GM19397 (cell line): ENCODE results near the gene GNG11.

Source experiments
- ATAC-seq: cut with Tn5 transposase; IDR thresholded peaks from one replicate; pipeline ENCODE4 v1.9.1; 2021; ENCODE audit warnings: mild to moderate bottlenecking, moderate library complexity; ENCODE audit not compliant: unreplicated experiment

The GNG11 gene

DNA sequence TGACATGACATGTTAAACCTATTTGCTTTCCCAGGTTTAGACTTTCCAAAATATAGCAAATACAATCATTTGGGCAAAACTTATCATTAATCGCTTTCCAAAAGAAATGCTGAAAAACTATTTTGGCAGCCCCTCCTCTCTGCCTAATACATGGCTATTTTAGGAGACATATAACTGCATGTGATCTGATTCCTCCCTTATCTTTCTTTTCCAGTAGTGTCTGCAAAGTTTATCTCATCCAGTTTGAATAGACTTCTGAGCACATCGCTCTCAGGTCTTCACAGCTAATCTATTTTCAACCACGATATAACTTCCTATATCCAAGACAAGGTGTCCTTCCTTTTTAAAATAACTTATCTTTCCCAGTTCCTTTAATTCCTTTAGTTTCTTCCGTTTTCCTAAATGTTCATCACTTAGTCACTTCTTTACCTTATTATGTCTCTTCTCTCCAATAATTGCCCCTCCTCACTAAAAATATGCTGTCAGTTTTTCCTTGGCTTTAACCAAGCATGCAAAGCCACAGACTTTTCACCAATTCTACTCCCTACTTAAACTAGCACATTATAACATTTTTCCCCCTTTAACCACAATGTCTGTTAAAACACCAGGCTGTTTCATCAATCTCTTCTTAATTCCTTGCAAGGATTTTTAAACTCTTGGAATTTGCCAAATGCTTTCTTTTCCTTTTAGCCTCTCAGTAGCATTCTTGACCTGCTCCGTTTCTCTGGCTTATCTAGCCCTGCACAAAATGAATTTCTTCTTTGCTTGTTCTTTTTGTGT, 24.4 kb downstream of the GNG11 start:
- ATAC-seq: no peak

DNA sequence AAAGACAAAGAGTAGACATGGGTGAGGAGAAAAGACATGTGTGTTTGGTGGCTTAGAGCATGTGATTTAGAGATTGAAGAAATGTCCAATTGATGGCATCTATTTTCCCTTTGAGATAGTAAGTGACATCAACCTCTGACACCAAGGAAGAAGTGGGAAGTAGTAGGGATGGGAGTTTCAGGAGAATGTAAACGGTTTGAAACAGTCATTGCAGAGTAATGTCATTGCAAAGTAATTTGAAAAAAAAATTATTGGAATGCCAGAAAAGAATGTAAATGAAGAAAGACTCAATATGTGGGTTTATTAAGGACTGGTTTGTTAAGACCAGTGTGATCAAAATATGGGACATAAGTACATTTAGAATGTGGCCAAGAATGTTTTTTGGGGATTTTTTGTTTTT, 26.6 kb downstream of the GNG11 start:
- ATAC-seq: no peak

GRCh38 chr7:93948873-93949272, 27.3 kb downstream of the GNG11 start:
- ATAC-seq: no peak

DNA sequence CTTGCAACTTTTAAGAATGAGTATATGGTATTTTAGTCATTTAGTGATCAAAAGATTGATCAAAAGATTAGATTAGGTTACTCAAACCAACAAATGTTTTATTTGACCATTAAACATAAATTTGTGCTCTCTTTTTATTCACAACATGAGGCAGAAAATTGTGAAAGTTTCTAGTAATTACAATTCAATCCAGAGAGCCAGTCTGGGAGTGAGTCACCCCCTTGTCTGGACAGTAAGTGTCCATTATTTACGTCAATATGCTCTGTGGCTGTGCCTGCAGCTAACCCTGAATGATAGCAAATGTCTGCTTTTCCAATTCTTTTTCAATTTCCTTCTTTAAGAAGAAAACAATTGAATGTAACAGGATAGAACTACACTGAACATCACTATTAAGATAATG, 27.9 kb downstream of the GNG11 start:
- ATAC-seq: no peak

DNA sequence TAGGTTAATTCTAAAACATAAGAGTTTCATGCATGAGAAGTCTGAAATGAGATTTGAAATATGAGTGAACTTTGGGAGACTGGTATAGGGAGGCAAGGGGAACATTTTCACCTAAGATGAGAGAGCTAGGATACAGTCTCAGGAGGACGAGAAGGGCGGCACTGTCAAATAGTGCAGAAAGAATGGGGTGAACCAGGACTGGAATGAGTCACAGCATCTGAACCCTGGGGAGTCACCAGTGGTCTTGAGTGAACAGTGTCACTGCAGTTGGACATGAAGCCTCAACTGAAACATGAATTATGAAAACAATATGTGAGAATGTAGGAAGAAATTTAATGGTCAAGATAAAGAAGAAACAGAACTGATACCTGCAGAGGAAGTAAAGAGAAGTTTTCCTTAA, 33.8 kb downstream of the GNG11 start:
- peak; percentile 53 for ATAC-seq

GRCh38 chr7:93957767-93958166, 36.2 kb downstream of the GNG11 start:
- no peak for ATAC-seq

DNA sequence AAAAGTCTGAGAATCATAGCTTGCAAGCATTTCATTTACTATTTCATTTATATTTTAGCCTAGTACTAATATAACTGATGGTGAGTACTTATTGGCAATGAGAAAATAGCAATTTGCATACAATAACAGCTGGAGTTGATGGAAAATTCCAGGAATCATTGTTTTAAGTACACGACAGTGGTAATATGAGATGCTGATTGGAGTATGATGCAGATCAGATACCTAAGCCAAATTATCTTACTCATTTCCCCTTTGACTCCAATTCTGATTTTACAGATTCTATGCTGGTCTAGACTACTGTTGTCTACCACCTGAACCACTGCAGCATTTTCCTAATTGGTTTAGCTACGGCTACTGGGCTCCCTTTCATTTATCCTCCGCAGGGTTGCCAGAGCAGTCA, 36.7 kb downstream of the GNG11 start:
- no peak for ATAC-seq

- ATAC-seq: no peak
Measured at GRCh38 chr7:93958651-93959050, 37.1 kb downstream of the GNG11 start.

DNA sequence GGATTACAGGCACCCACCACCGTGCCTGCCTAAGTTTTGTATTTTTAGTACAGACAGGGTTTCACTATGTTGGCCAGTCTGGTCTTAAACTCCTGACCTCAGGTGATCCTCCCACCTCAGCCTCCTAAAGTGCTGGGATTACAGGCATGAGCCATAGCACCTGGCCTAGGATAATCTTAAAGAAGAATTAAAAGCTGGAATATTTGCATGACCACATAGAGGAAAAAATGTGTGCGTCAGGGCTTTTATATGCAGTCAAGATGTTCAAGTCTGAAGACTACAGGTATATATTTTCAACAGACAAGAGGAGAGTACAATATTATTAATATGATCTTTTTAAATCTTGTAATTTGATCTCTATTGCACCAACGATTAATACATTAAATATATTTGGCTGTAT, 39.5 kb downstream of the GNG11 start:
- ATAC-seq: no peak

- ATAC-seq: no peak
Measured at GRCh38 chr7:93964262-93964661, 42.7 kb downstream of the GNG11 start.

- no peak for ATAC-seq
Measured at GRCh38 chr7:93964813-93965212, 43.3 kb downstream of the GNG11 start.

DNA sequence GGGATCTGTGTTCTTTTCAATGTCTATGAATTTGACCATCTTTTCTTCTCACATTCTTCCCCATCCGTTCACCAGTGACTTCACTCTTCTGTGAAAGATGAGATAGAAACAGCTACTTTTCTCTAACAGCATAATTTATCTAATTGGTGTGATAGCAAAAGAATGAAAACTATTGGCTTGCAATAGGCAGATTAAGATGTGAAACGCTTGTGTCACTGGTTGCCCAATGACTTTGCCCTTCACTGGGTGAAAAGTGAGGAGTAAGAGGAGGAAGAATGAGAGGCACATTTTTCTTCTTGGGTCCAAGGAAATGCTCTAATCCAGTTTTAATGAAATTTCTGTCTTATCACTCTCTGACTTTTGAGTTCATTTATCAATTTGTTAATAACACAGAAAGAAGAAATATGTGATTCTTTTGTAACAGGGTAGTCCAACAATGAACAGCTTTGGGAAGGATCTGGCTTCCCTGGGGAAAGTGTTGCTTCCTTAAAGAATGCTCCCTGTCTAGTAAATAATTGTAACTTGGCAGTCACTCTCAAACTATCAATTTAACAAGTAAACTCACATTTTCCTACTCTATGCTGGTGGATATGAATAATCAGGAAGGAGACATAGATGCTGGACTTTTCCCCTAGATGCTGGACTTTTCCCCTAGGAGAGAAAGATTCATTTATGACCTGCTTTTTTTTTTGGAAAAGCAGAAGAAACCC, 47.5 kb downstream of the GNG11 start:
- no peak for ATAC-seq

DNA sequence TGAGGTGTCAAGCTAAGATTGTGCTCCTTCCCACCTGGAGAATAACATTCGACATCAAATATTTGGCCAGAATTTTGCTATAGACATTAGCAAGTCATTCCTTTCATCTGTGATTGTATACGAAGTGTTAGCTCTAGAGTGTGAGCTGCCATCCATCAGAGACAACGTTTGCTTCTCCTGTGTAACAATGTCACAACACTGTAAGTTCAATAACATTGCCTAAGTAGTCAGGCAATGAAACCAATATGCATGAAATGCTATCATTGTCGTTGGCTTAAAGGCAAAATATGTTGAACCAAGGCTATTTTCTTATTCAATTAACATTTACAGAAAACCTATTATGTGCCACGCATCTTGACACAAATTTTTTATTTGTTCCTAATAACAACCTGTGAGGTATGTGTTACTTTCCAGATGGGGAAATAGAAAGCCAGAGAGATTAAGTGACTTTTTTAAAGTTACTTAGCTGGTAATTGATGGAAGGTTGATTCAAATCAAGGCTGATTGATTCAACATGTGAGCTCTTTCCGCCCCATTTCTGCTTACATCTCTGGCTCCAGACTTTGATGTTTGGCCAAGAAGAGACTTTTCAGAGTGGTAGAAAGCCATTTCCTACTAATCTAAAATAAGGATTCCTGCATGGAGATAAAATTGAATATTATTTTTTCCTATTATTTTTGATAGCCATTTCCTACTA, 50.6 kb downstream of the GNG11 start:
- ATAC-seq: no peak

GRCh38 chr7:93973134-93973533, 51.6 kb downstream of the GNG11 start:
- ATAC-seq: no peak

GRCh38 chr7:93977211-93977950, 55.8 kb downstream of the GNG11 start:
- no peak for ATAC-seq
